Ovary (tissue), 3 donors: Measurements from ENCODE around the gene CHTOP.

Experiments
- EP300 ChIP-seq: sonication (generic); formaldehyde crosslinking; IDR thresholded peaks from one replicate; pipeline ENCODE4 v1.6.1; 2017; ENCODE audit warnings: antibody characterized with exemption
- TF ChIP-seq, protein P1 (sequence below), 3 donors: fragments of 450-650 bp in 2 of 3; fragments of 200-600 bp in 1 of 3; IDR thresholded peaks; one replicate each; pipeline versions ENCODE4 v1.5.1 to v1.8.0; 2016 to 2022; ENCODE audit warnings: antibody characterized with exemption in 3 of 3, mild to moderate bottlenecking in 1 of 3
- donor health status: DM: no; HTN: no; CAD: no.

DNA sequence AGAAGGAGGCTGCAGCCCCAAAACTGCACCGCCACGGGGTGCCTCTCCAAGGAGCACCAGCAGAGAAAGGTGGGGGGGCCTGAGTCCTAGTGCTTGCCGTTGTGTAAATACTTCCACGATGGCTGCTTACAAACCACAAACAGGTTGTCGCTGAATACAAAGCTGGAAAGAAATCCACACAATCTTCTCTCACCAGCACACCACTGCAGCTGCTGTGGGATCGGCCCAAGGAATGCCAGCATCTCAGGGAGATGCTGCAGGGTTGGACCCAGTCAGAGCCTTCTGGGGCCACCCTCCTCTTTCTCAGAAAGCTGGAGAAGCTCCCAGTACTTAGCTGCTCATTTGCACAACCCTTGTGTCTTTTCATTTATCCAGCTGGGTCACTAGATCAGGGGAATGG lies 14.7 kb upstream of the CHTOP start:
- TF ChIP-seq, protein P1, sequence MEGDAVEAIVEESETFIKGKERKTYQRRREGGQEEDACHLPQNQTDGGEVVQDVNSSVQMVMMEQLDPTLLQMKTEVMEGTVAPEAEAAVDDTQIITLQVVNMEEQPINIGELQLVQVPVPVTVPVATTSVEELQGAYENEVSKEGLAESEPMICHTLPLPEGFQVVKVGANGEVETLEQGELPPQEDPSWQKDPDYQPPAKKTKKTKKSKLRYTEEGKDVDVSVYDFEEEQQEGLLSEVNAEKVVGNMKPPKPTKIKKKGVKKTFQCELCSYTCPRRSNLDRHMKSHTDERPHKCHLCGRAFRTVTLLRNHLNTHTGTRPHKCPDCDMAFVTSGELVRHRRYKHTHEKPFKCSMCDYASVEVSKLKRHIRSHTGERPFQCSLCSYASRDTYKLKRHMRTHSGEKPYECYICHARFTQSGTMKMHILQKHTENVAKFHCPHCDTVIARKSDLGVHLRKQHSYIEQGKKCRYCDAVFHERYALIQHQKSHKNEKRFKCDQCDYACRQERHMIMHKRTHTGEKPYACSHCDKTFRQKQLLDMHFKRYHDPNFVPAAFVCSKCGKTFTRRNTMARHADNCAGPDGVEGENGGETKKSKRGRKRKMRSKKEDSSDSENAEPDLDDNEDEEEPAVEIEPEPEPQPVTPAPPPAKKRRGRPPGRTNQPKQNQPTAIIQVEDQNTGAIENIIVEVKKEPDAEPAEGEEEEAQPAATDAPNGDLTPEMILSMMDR (IDR thresholded peaks at IDR 0.05): no peak
- no peak for TF ChIP-seq EP300
